ENCODE results near the gene HPCAL1.

HPCAL1 gene

DNA sequence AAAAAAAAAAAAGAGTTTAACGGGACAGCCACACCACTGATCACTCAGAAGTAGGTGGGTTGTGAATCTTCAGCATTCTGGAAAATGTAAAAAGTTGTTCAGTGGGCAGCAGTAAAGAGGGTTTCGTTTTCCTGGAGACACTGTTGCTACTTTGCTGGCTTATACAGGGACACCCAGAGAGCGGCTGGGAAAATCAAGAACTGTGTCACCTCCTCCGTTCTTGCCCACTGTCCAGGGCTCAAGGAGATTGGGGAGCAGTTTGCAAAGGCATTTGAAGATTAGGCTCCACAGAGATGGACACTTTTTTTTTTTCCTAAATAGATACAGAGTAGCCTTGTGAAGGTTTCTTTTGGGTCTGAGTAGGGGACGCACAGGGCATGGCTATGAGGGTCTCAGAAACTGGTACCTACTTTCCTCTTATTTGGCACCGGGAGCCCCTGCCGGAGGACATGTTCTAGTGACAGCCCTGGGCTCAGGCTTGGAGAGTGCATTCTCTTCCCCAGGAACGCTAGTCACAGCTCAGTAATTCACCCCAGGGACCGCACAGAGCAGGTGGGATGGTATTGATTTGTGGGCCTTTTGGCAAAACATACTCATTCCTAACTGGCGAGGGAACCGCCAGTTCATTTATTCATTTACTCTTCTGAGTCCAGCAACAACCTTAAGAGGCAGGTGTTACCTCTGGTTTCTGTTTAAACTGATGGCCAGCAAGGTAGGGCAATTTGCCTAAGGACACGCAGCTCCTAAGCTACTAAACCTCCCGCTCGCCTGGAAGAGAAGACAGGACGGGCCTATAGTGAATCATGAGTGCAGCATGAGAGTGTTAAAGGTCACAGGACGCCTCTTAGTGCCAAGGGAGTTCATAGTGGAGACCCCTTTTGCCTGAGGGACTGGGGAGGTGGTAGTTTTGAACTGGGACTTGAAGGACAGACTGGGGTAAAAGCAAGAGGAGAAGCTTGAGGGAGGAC, 53.1 kb downstream of the HPCAL1 start:
- DNase-seq (ENCODE audit: low spot score) = no peak

DNA sequence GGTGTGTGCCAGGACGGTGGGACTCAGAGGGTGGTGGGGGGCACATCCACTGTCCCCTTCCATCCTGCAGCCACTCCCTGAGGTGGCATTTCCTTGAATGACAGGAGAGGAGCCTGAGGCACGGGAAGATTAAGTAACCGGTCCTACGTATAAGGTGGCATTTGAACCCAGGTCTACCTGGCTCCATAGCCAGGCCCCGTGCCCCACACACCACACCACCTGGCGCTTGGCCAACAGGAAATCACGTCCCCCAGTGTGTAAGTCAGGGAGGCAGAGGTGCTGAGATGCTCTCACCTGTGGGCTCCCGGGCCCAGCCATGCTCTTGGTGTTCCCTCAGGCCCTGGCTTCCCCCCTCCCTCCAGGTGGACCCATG, 53.7 kb downstream of the HPCAL1 start:
- DNase-seq (ENCODE audit: low spot score) = no peak

DNA sequence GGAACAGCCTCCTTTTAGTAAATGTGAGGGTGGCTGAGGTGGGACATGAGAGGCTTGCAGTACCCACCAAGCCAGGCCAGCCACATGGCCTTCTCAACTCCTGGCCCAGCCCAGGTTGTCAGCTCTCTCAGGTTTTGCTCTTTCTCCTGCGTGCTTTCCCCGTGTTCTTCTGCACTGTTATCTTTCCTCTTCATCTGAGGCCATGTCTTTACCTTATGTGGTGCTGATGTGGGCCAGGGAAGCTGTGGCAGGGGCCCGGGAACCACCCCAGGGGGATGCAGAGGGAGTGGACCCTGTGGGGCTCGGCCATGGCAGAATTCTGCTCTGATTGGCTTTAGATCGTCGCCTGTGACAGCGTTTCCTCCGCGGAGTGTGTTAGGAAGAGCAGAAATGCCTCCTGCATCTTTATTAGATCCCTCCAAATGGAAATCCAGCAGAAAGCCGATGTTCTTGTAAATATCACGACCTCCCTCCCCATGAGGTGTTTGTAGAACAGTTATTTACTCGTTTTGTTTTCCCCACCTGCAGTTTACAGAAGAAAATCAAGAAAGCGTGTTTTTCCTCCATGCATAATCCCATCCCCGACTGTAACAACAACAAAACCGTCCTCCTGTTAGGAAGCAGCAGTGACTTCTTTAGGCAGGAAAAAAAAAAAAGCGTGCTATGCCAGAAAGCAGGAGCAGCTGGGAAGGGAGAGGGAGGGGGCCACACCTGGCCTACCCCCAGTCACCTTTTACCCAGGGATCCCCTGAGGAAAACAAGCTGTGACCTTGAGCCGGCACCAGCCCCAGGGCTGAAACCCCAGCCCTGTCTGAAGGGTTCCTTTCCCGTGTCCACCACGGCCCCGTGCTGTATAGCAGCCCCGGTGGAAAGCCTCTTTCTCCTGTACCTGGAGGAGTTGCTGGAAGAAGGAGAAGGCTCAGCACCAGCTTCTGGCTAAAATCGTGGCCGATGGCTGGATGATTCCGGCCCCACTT, 54.8 kb downstream of the HPCAL1 start:
- no peak for DNase-seq (ENCODE audit: low spot score)

GRCh38 chr2:10359246-10359645, 56.5 kb downstream of the HPCAL1 start:
- DNase-seq (ENCODE audit: low spot score) = peak; percentile 75

- DNase-seq (ENCODE audit: low spot score) = no peak
These were observed 57.1 kb downstream of the HPCAL1 start for GRCh38 chr2:10359731-10360329.

DNA sequence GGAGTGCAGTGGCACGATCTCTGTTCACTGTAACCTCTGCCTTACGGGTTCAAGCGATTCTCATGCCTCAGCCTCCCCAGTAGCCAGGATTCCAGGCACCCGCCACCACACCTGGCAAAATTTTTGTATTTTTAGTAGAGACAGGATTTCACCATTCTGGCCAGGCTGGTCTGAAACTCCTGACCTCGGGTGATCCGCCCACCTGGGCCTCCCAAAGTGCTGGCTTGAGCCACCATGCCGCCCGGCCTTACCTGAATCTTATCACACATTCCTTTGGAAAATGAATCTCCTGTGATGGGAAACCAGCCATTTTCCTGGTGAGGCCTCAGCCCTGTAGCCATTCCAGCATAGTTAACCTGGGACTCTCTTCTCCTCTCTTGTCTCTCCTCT, 57.8 kb downstream of the HPCAL1 start:
- DNase-seq (ENCODE audit: low spot score) = no peak

GRCh38 chr2:10360850-10361588, 58.3 kb downstream of the HPCAL1 start:
- DNase-seq (ENCODE audit: low spot score) = peak; percentile 66

DNA sequence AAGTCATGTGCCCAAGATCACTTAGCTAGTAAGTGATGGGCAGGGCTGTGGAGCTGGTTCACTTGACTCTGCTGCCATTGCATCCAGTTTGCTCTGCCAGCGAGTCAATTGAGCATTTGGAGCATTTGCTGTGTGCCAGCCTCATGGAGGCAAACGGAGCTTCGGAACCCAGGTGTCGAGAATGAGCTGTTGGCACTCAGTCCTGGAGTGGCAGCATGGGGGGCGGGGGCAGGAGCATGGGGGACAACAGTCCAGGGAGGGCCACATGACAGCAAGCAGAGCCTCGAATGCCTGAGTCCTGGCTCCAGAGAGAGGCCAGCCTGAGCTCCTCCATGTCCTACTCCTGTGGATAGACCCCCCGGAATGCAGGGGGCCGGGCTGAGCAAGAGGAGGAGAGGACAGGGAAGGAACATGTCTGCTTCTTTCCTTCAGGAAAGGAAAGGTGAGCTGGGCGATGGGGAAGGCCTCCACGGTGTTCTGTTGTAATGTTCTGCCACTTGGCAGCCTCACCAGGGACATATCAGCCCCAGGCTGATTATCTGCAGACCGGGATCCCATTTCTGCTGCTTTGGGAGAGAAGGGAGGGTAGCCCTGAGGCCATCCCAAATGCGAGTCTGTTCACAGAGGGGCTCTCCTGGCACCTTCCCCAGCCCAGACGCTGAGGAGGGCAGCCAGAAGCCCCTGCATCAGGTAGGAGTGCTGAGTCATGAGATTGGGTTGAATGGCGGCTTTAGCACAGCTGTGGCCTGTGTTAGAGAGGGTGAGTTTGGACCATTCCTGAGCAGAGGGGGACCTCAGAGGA, 59.6 kb downstream of the HPCAL1 start:
- no peak for DNase-seq (ENCODE audit: low spot score)

GRCh38 chr2:10362898-10363454, 60.3 kb downstream of the HPCAL1 start:
- DNase-seq (ENCODE audit: low spot score) = no peak

DNA sequence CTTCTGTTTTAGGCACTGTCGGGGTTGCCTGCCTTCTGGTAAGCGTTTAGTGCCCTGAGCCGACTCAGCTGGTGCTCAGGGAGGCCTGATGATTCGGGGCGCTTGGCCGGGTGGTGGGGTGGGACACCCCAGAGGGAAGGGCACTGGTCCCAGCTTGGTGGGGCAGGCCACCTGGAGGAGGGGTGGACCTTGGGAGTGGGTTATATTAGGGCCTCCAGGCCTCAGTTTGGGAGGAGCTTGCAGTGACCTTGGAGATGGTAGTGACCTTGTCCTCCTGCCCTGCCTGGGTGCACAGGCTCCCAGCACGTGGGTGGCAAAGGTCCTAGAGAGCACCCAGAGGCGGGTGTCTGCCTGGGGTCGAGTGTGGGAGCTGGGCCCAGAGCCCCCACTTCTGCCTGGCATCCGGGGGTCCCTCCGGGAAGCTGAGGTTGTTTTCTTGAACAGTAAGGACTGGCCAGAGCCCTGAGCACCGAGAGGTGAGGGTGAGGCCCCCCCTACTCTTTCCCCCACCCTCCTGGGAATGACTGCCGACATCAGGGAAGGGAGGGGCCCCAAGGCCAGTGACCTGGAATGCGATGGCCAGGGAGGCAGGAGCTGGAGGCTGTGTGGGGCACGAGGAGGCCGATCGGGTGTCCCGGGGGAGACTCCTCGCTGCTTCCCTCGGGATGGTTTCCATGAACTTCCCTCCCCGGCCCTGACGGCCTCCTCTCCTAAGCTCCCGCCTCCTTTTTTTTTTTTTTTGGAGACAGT, 61.3 kb downstream of the HPCAL1 start:
- DNase-seq (ENCODE audit: low spot score) = no peak

GRCh38 chr2:10365412-10365811, 62.7 kb downstream of the HPCAL1 start:
- no peak for DNase-seq (ENCODE audit: low spot score)

- no peak for DNase-seq (ENCODE audit: low spot score)
These were observed 64.0 kb downstream of the HPCAL1 start for GRCh38 chr2:10366601-10367270.

GRCh38 chr2:10367472-10368439, 65.1 kb downstream of the HPCAL1 start:
- DNase-seq (ENCODE audit: low spot score) = no peak

GRCh38 chr2:10368491-10369231, 66.0 kb downstream of the HPCAL1 start:
- no peak for DNase-seq (ENCODE audit: low spot score)

DNA sequence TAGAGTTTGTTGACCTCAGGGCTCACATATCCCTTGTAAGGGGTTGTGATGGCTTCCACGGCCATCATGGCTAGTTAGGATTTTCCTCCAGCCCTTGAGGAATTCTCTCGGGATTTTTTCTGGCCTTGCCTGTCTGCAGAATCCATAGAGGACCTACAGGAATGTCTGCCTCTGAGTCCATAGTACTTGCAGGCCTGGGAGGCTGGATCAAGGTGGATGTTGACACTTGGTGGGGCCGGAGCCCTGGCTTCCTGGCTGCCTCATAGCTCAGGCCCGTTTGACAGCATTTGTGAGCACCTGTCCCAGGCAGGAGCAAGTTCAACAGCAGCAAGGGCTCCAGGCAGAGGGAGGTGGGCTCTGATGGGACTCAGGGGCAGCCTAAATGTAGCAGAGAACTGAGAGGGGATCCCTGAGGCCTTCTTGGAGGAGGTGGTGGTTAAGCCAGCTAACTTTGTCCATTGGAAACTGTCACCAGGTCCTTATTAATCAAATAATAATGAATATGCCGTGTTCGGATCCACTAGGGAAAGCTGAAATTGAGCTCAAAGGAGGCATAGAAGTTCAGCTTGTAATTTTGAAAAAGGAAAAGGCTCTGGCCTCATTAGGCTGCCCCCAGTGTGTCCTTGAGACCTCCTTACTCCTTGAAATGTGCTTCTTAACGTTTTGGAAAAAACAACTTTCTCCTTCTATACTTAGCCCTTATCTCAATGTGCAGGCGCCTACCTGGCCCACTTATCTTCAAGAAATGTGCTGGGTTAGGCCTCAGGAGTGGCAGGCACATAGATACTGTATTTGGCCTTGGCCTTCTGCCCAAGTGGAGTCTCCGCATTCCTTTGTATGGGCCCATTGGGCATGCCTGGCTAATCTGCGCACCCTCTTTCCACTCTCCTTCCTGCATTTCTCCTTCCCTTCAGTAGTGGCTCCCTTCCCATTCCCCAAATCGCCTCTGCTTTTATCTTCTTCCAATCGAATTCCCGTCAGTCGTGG, 66.9 kb downstream of the HPCAL1 start:
- DNase-seq (ENCODE audit: low spot score) = no peak

DNA sequence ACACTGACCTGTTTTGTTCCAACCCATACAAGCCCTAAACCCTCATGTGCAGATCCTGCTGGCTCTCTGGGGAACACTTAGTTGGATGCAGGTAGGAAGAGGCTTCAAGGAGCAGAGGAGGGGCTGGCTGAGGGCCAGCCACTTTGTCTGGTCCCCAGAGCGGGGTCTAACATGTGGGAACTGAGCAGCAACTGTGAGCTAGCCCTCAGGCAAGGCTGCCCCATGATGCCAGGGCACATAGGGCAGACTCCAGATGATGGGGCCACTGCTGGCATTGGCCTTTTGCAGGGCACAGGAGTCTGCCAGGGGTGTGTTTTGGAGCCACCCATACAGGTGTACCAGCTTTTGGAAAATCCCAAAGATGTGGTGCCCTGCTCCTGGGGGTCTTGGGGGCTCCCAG, 67.7 kb downstream of the HPCAL1 start:
- DNase-seq (ENCODE audit: low spot score) = no peak
